Hepatocyte (in vitro differentiated cells): ENCODE measurements around the gene COL5A2. TPM values are rescaled to one million over a fixed set of nuclear protein-coding genes. Genes with fewer than 3 reads are reported as not detected.

ENCODE experiments used
- DNase-seq: peaks from one replicate; pipeline ENCODE4 v3.0.0-alpha.2; 2016; ENCODE audit warnings: low spot score
- H2AFZ ChIP-seq: fragments of 200-600 bp; sonication (generic); 2 replicates; pipeline ENCODE4 v1.6.0; 2016; ENCODE audit warnings: antibody characterized with exemption, mild to moderate bottlenecking
- H3K27ac ChIP-seq: fragments of 200-600 bp; sonication (generic); 2 replicates; pipeline ENCODE4 v1.5.1; 2016; ENCODE audit warnings: mild to moderate bottlenecking
- H3K27me3 ChIP-seq: fragments of 200-600 bp; sonication (generic); 2 replicates; pipeline ENCODE4 v1.6.1; 2016
- H3K36me3 ChIP-seq: fragments of 200-600 bp; sonication (generic); replicated peaks from 2 replicates; pipeline ENCODE4 v1.5.1; 2016; ENCODE audit warnings: low read depth; ENCODE audit not compliant: insufficient read depth
- H3K4me1 ChIP-seq: fragments of 200-600 bp; sonication (generic); 2 replicates; pipeline ENCODE4 v1.5.1; 2016; ENCODE audit warnings: mild to moderate bottlenecking, moderate library complexity; ENCODE audit not compliant: insufficient read depth
- H3K4me2 ChIP-seq: fragments of 200-600 bp; sonication (generic); 2 replicates; pipeline ENCODE4 v1.6.0; 2016
- H3K4me3 ChIP-seq: fragments of 200-600 bp; sonication (generic); 2 replicates; pipeline ENCODE4 v1.5.1; 2016; ENCODE audit warnings: mild to moderate bottlenecking
- H3K79me2 ChIP-seq: fragments of 200-600 bp; sonication (generic); 2 replicates; pipeline ENCODE4 v1.6.0; 2017; ENCODE audit warnings: mild to moderate bottlenecking
- H3K9me2 ChIP-seq: fragments of 200-600 bp; sonication (generic); replicated peaks from 2 replicates; pipeline ENCODE4 v1.6.0; 2017; ENCODE audit warnings: mild to moderate bottlenecking; ENCODE audit not compliant: insufficient read depth
- H3K9me3 ChIP-seq: fragments of 200-600 bp; sonication (generic); 2 replicates; pipeline ENCODE4 v1.5.1; 2016; ENCODE audit warnings: low read depth, mild to moderate bottlenecking
- H4K20me1 ChIP-seq: fragments of 200-600 bp; sonication (generic); 2 replicates; pipeline ENCODE4 v1.6.0; 2016; ENCODE audit warnings: mild to moderate bottlenecking; ENCODE audit not compliant: insufficient read depth, poor library complexity, severe bottlenecking
- EZH2 ChIP-seq: fragments of 200-600 bp; sonication (generic); IDR thresholded peaks from 2 replicates; pipeline ENCODE4 v1.6.1; 2016; ENCODE audit warnings: antibody characterized with exemption, mild to moderate bottlenecking, borderline replicate concordance
- EZH2phosphoT487 ChIP-seq: fragments of 200-600 bp; sonication (generic); IDR thresholded peaks from one replicate; pipeline ENCODE4 v1.6.1; 2018; ENCODE audit warnings: antibody characterized with exemption, mild to moderate bottlenecking, low read depth, moderate library complexity; ENCODE audit not compliant: unreplicated experiment, severe bottlenecking
- WGBS: methylation state at CpG from one replicate; pipeline ENCODE4 v1.1.6; 2016; ENCODE audit warnings: low lambda C conversion rate; ENCODE audit errors: missing lambda C conversion rate; 5-methylcytosine and 5-hydroxymethylcytosine counted together
- polyA plus RNA-seq: library from polyadenylated mRNA; unstranded; fragments of >200 nt; fragmentation: Nextera tagmentation; extraction: Ambion mirVana; gene quantifications from 2 replicates; pipeline ENCODE4 v1.2.1, GENCODE V29; 2016
- total RNA-seq: library from RNA; depleted of rRNA; stranded (reverse); fragments of >200 nt; gene quantifications from 2 replicates; pipeline ENCODE4 v1.2.3, GENCODE V29; 2014
- TF ChIP-seq, protein P1 (sequence below): fragments of 200-600 bp; sonication (generic); IDR thresholded peaks from 2 replicates; pipeline ENCODE4 v1.5.1; 2016; ENCODE audit warnings: antibody characterized with exemption, mild to moderate bottlenecking; ENCODE audit not compliant: poor library complexity

Gene COL5A2
- total and polyA plus RNA-seq, 2 experiments from 2014 or later = 137 to 406 TPM

GRCh38 chr2:189203177-189203799 is 23.7 kb upstream of the COL5A2 start:
- Histone ChIP-seq H3K36me3 (no peaks in the 10 kb centered on the region), H3K27ac (no peak overlapping the region), H3K4me1 (peaks cover 7% of the 10 kb centered on the region), H3K27me3 (no peaks in the 10 kb centered on the region), H3K9me3 (no peaks in the 10 kb centered on the region), H2AFZ (no peak overlapping the region), H3K9me2 (no peaks in the 10 kb centered on the region), H3K4me3 (no peak overlapping the region), H4K20me1 (no peaks in the 10 kb centered on the region), H3K79me2 (no peaks in the 10 kb centered on the region), H3K4me2 (no peak overlapping the region)
- TF ChIP-seq, protein P1, sequence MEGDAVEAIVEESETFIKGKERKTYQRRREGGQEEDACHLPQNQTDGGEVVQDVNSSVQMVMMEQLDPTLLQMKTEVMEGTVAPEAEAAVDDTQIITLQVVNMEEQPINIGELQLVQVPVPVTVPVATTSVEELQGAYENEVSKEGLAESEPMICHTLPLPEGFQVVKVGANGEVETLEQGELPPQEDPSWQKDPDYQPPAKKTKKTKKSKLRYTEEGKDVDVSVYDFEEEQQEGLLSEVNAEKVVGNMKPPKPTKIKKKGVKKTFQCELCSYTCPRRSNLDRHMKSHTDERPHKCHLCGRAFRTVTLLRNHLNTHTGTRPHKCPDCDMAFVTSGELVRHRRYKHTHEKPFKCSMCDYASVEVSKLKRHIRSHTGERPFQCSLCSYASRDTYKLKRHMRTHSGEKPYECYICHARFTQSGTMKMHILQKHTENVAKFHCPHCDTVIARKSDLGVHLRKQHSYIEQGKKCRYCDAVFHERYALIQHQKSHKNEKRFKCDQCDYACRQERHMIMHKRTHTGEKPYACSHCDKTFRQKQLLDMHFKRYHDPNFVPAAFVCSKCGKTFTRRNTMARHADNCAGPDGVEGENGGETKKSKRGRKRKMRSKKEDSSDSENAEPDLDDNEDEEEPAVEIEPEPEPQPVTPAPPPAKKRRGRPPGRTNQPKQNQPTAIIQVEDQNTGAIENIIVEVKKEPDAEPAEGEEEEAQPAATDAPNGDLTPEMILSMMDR = no peak
- TF ChIP-seq EZH2phosphoT487 = no peak
- no peak for TF ChIP-seq EZH2
- DNase-seq = no peak
- WGBS = 90% methylated on average over 4 of the region's 4 CpGs

DNA sequence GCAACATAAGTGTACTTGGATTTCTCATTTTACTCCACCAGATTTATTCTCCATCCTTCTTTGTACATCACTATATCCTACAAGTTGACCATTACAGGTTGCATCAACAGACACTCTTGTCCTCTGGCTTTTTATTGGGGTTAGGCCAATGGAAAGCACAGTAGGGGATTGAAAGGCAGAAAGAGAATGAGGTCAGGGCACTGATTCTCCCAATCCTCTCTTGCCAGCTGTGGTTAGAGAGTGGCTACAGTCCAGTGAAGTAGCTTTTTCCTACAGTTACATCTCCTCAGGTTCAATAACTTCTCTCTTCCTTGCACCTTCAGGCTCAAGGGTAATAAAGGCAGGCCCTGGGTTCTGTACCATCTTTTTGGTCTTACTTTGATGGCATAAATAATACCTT is 20.2 kb upstream of the COL5A2 start:
- no peaks in the 10 kb centered on the region for H3K9me2 ChIP-seq
- no peaks in the 10 kb centered on the region for H4K20me1 ChIP-seq
- DNase-seq = no peak
- H3K27ac ChIP-seq = no peak overlapping the region
- no peak overlapping the region for H2AFZ ChIP-seq
- peaks cover 7% of the 10 kb centered on the region for H3K4me1 ChIP-seq
- no peaks in the 10 kb centered on the region for H3K79me2 ChIP-seq
- no peak overlapping the region for H3K4me3 ChIP-seq
- no peaks in the 10 kb centered on the region for H3K9me3 ChIP-seq
- no peaks in the 10 kb centered on the region for H3K27me3 ChIP-seq
- TF ChIP-seq EZH2phosphoT487 (no peak), EZH2 (no peak)
- H3K4me2 ChIP-seq = no peak overlapping the region
- no peaks in the 10 kb centered on the region for H3K36me3 ChIP-seq

DNA sequence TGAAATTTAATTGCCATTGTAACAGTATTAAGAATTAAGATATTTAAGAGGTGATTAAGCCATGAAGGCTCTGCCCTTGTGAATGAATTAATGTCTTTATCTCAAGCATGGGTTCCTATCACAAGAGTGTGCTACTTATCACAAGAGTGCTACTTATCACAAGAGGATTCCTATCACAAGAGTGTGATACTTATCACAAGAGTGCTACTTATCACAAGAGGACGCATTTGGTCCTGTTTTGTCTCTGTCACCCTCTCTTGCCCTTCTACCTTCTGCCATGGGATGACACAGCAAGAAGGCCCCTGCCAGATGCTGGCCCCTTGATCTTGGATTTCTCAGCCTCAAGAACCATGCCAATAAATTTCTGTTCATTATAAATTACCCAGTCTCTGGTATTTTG is 13.2 kb upstream of the COL5A2 start:
- DNase-seq = no peak
- Histone ChIP-seq H3K36me3 (no peaks in the 10 kb centered on the region), H3K9me3 (no peaks in the 10 kb centered on the region), H3K27ac (no peak overlapping the region), H4K20me1 (no peaks in the 10 kb centered on the region), H3K4me1 (no peaks in the 10 kb centered on the region), H3K79me2 (no peaks in the 10 kb centered on the region), H3K9me2 (no peaks in the 10 kb centered on the region), H3K27me3 (no peaks in the 10 kb centered on the region), H3K4me2 (no peak overlapping the region), H2AFZ (no peak overlapping the region), H3K4me3 (no peak overlapping the region)
- TF ChIP-seq, protein P1 = no peak
- TF ChIP-seq EZH2phosphoT487 (no peak), EZH2 (no peak)
- 76% methylated on average over 1 of the region's 1 CpG for WGBS

DNA sequence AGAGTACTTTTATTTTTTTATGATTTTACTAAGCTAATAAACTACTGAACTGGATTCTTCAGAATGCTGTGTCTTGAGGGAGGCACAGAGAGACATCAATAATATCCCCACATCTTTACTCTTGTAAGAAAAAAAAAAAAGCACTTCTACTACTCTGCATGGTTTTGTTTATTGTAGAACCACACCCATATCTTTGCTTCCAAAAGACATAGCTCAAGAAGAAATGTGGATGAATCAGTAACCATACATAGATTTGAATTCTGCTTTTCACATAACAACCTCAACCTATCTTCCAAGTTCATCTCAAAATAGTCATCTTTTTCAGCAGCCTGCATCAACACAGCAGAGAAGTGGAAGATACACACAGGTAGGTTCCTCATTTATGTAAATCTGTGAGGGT is 12.2 kb upstream of the COL5A2 start:
- Histone ChIP-seq H3K9me2 (no peaks in the 10 kb centered on the region), H3K4me2 (no peak overlapping the region), H2AFZ (no peak overlapping the region), H4K20me1 (no peaks in the 10 kb centered on the region), H3K36me3 (no peaks in the 10 kb centered on the region), H3K4me1 (no peaks in the 10 kb centered on the region), H3K4me3 (no peak overlapping the region), H3K79me2 (no peaks in the 10 kb centered on the region), H3K27me3 (no peaks in the 10 kb centered on the region), H3K9me3 (no peaks in the 10 kb centered on the region), H3K27ac (no peak overlapping the region)
- DNase-seq = no peak
- TF ChIP-seq EZH2 = no peak
- TF ChIP-seq, protein P1 = no peak
- no peak for TF ChIP-seq EZH2phosphoT487
